Vagina (tissue), 2 donors: ENCODE data around the gene KLF14.

Experiments used
- POLR2A ChIP-seq, 2 donors: fragments of 450-650 bp; IDR thresholded peaks; one replicate each; pipeline ENCODE4 v1.6.1; 2017; ENCODE audit warnings: antibody characterized with exemption in 2 of 2, mild to moderate bottlenecking in 2 of 2, moderate library complexity in 2 of 2
- TF ChIP-seq, protein P1 (sequence below), 3 experiments: fragments of 450-650 bp in 2 of 3; fragments of 200-600 bp in 1 of 3; sonication (generic) in 1 of 3; IDR thresholded peaks; one replicate each; pipeline ENCODE4 v1.5.1; 2017 to 2019; ENCODE audit warnings: antibody characterized with exemption in 3 of 3, mild to moderate bottlenecking in 2 of 3, moderate library complexity in 2 of 3

DNA sequence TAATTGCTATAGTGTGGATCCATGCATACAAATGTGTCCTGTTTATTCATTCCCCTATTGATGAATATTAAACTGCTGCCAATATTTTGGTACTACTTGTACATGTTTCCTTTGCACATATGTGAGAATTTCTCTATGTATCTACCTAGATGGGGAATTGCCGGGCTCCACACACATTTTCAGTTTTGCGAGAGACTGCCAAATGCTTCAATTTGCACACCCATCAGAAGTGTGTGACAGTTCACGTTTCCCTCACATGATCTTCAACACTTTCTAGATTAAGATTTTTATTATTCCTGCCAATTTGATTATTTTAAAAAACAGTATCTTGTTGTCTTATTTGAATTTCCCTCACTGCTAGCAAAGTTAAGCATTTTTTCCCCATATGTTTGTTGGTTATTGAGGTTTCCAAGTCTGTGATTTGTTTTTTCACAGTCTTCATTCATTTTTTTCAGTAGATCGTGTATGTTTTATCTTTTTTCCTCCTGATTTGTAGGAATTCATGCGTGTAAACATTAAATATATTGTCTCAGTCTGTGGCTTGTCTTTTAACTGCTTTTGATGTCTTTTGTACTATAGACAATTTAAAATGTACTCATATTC lies 2.4 kb upstream of the KLF14 start:
- TF ChIP-seq POLR2A (IDR thresholded peaks at IDR 0.05), result no peak
- TF ChIP-seq, protein P1, sequence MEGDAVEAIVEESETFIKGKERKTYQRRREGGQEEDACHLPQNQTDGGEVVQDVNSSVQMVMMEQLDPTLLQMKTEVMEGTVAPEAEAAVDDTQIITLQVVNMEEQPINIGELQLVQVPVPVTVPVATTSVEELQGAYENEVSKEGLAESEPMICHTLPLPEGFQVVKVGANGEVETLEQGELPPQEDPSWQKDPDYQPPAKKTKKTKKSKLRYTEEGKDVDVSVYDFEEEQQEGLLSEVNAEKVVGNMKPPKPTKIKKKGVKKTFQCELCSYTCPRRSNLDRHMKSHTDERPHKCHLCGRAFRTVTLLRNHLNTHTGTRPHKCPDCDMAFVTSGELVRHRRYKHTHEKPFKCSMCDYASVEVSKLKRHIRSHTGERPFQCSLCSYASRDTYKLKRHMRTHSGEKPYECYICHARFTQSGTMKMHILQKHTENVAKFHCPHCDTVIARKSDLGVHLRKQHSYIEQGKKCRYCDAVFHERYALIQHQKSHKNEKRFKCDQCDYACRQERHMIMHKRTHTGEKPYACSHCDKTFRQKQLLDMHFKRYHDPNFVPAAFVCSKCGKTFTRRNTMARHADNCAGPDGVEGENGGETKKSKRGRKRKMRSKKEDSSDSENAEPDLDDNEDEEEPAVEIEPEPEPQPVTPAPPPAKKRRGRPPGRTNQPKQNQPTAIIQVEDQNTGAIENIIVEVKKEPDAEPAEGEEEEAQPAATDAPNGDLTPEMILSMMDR (IDR thresholded peaks at IDR 0.05), result no peak
